Measurements from ENCODE around the gene MAGI1.
"Not testable (repeated sequence)": the region's sequence is repeated elsewhere in the genome, so short reads cannot be mapped to it uniquely, and the experiment has no call there.

Gene MAGI1

GRCh38 chr3:66041116-66041515, 2.4 kb upstream of the MAGI1 start:
- in situ Hi-C loops (cut with MboI; ENCODE audit: low sequenced_read_pairs), result no loop called here

GRCh38 chr3:66039590-66039887, 821 bp upstream of the MAGI1 start:
- in situ Hi-C loops (cut with MboI; ENCODE audit: low sequenced_read_pairs), result no loop called here

DNA sequence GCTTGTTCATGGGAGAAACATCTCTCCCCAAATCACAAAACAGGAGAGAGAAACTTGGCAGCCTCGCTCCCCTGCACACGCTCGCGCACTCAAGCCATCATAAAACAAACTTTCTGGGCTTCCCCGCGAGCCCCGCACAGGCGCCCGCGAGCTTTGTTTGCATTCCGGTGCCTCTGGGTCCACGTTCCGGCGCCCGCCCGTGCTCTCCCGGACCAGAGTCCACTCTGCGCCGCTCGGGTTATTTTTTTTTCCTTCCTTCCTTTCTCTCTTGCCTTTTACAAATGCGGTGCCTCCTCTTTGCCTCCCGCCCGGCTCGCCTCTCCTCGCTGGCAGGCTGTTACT, 363 bp downstream of the MAGI1 start:
- in situ Hi-C loops (cut with MboI; ENCODE audit: low sequenced_read_pairs), result no loop called here

DNA sequence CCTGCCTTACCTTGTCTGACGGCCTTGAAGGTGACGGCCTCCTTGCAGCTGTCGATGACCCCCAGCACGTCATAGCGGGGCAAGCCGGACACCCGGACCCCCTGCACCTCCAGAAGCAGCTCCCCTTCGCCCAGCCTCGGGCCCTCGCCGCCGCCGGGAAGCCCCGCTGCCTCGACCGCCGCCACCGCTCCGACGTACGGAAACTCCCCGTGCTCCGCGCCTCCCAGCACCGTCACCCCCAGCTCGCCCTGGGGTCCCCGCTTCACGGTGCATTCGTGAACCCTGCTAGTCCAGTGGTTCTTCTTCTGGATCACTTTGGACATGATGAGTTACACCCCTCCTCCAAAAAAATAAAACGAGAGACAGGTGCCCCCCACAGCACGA, 740 bp downstream of the MAGI1 start:
- in situ Hi-C loops (cut with MboI; ENCODE audit: low sequenced_read_pairs), result no loop called here

DNA sequence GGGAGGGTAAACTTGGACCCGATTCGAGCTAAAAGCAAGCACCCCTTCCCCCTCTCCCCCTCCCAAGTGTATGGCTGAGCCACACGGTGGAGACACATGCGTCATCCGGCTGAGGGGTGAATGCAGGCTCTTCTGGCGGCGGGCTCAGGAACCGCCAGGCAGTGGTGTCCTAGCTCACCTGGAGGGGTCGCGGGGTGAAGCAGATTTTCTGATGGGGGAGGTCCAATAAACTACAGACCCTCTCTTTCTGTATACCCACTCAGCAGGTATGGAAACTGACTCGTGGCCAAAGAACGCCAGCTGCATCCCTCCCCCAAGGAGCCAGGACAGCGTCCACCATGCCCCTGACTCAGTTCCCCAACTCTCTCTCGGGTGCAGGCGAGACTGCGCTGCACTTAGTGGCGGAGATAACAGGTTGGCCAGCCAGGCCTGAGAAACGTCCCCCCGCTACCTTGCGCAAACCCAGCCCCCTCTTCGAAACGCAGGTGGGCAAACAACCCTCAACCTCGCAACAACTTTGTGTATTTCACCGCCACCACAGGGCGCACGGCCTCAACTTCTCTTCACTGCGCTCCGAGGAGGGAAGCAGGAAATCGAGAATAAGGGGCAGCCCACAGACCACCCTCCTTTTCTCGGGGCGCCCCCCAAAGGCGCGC, 1.3 kb downstream of the MAGI1 start:
- in situ Hi-C loops (cut with MboI; ENCODE audit: low sequenced_read_pairs), result no loop called here

DNA sequence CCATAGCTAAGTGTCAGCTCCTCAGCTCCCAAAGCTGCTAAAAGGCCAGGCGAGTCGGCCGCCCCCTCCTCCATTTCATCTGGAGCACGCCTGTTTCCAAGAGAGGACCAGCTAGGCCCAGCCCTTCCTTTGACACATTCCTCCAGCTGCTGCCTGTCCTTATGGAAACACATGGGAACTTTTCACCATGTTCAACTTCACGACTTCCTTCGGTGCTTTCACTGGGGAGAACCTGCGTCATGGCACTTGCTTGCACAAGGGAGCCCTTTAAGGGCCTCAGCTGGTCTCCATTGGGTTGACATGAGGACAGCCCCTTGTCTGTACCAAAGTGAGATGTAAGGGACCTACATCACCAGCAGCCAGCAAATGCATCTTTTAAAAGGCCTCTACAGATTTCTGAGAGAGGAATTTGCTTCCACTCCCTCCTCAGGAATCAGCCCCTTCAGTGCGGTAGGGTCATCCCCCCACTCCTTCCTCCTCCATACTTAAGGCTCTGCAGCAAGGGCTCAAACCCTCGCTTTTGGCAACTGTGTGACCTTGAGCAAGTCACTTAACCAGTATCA, 2.1 kb downstream of the MAGI1 start:
- in situ Hi-C loops (cut with MboI; ENCODE audit: low sequenced_read_pairs), result no loop called here

DNA sequence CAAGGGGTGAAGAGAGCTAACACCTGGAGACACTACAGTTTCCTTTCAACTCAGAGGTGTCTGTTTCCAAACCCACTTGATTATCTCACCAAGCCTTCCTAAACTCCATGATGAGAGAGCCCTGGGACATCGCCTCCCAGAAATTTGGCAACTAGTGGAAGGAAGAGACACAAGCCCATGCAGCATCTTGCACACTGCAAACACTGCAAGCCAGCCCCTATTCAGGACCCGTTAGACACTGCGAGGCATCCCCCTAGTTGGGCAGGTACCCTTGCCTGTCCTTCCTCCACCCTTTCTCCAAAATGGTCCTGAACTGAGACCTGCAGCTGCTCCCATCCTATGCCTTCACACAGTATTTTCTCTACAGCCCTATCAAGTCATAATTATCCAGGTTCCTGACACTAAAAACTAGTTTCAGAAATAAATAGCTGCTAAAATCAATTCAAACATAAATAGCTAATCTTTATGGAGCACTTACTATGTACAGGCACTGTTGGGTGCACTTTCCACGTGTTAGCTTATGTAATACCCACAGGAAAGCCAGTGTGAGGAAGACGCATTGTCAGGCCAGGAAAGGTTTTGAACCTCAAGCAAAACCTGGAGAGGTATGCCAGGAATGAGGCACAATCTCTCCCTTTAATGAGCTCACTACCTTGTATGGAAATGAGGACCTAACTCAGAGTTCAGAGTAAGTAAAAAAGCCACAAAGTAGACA, 2.8 kb downstream of the MAGI1 start:
- in situ Hi-C loops (cut with MboI; ENCODE audit: low sequenced_read_pairs), result no loop called here

DNA sequence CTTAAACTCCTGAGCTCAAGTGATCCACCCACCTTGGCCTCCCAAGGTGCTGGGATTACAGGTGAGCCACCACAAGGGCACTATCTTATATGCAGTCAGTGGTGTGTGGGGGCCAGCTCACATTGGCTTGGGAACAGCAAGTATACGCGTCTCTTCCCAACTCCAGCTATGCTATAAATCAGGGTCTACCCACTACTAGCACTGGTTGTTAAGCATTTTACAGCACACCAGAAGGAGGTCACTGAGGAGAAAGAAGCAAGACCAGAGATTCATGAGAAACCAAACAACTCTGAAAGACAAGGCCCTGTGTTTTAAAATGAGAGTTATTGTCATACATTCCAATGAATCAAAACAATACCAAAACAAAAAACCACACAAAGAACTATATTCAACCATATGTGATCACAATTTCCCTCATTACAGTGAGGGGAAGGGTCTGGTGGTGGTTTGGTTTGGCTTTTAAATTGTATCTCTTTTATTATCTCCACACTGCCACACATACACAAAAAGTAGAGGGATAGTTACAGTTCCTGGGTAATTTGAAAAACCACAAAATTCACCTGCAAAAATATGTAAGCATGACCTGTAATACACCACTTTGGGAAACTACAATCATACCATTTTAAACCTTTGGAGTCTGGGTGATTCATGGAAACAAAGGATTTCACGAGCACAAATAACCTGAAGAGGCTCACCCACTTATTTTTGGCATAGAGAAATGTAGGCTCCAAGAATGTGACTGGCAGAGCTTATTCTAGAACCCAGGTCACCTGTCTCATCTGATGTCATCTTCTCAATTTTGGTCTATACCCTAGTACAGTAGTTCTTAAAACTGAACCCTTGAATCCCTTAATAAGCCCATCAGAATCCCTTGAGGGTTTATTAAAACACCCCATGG, 5.2 kb downstream of the MAGI1 start:
- in situ Hi-C loops (cut with MboI; ENCODE audit: low sequenced_read_pairs), result no loop called here

DNA sequence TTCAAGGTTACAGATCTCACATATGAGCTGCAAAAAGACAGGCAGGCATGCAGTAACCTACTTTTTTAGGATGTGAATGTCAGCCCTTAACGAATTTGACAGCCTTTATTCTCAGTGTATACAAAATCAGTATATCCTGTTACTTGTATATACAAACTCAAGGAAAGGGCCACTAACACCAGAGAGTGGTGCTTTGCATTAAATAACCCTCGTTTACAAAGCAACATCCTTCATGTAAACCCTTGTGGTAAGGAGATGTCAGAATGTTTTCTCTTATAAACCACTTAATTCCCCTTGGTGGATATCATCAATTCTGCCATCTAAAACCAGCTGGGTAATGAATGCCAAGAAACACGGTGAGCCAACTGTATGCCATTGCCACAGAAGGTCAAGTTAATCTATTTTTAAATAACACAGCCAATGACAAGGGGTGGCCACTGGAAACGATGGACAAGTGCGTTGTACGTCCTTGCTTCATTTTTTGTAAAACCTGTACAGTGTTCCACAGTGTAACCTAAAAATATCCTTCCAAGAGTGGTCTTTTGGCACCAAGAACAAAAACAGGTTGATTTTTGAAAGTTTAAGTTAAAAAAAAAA, 7.5 kb downstream of the MAGI1 start:
- in situ Hi-C loops (cut with MboI; ENCODE audit: low sequenced_read_pairs), result no loop called here

DNA sequence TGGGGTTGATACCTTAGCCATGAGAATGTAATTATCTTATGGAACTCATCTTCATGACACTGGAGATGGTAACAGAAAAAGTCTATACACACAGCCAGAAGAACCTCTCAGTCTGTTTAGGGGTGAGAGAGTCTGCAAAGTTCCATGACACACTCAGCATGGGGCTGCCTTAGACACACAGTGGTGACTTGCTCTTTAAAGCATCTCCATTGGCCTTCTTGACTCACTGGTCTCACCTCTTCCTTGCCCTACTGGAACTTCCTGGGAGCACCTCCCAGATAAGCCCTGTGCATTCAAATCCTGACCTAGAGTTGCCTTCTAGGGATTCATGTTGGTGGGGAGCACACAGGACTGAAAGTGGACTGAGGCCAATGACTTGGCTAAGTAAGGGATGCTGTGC, 9.3 kb downstream of the MAGI1 start:
- in situ Hi-C loops (cut with MboI; ENCODE audit: low sequenced_read_pairs), result no loop called here

- in situ Hi-C loops (cut with MboI; ENCODE audit: low sequenced_read_pairs), result no loop called here
Observed at GRCh38 chr3:66029014-66029413, 9.7 kb downstream of the MAGI1 start.

GRCh38 chr3:66028457-66028856, 10.3 kb downstream of the MAGI1 start:
- in situ Hi-C loops (cut with MboI; ENCODE audit: low sequenced_read_pairs), result no loop called here

GRCh38 chr3:66027099-66027498, 11.6 kb downstream of the MAGI1 start:
- in situ Hi-C loops (cut with MboI; ENCODE audit: low sequenced_read_pairs), result not testable (repeated sequence)

DNA sequence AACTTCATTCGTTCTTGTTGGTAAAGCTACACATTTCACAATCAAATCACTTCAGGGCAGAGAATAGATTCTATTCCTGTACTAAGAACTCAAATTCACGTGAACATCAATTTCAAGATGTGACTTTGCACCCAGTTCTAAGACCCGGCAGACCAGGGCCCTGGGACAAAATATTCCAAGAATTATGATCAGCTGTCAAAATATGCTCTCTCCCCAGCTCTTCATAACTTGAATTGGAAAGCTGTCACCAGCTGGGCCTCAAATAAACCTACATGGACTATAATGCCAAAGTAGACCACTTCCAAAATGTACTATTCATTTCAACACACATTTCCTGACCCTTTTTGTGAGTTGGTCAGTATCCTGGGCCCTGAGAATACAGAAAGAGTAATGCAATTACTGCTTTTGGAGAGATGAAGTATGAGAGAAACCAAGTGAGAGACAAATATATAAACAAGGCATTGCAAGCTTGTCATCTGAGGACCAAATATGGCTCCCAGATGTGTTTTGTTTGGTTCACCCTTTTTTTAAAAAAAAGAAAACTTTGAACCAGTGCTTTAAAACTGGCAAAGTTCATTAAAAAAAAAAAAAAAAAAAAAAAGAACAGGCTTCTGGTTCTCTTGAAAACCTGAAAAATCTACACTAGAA, 14.9 kb downstream of the MAGI1 start:
- in situ Hi-C loops (cut with MboI; ENCODE audit: low sequenced_read_pairs), result no loop called here

DNA sequence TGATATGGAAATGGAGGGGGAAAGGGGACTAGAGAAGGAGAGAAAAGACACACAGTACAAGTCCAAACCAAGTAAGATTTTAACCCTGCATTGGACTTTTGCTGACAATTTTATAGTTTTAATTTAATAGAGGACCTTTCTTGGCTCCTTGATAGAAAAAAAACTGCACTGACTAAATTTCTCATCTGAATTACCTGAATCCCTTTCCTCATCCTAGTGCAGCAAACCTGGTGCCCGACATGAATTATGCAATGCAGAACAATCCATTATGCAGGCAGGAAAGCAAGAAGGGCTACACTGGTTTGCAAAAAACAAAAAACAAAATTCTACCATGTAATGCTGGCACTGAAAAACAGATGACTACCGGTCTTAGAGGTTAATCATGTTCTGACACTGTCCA, 15.5 kb downstream of the MAGI1 start:
- in situ Hi-C loops (cut with MboI; ENCODE audit: low sequenced_read_pairs), result no loop called here

- in situ Hi-C loops (cut with MboI; ENCODE audit: low sequenced_read_pairs), result no loop called here
Observed at GRCh38 chr3:66021731-66022131, 17.0 kb downstream of the MAGI1 start.

GRCh38 chr3:66019896-66020295, 18.8 kb downstream of the MAGI1 start:
- in situ Hi-C loops (cut with MboI; ENCODE audit: low sequenced_read_pairs), result no loop called here

DNA sequence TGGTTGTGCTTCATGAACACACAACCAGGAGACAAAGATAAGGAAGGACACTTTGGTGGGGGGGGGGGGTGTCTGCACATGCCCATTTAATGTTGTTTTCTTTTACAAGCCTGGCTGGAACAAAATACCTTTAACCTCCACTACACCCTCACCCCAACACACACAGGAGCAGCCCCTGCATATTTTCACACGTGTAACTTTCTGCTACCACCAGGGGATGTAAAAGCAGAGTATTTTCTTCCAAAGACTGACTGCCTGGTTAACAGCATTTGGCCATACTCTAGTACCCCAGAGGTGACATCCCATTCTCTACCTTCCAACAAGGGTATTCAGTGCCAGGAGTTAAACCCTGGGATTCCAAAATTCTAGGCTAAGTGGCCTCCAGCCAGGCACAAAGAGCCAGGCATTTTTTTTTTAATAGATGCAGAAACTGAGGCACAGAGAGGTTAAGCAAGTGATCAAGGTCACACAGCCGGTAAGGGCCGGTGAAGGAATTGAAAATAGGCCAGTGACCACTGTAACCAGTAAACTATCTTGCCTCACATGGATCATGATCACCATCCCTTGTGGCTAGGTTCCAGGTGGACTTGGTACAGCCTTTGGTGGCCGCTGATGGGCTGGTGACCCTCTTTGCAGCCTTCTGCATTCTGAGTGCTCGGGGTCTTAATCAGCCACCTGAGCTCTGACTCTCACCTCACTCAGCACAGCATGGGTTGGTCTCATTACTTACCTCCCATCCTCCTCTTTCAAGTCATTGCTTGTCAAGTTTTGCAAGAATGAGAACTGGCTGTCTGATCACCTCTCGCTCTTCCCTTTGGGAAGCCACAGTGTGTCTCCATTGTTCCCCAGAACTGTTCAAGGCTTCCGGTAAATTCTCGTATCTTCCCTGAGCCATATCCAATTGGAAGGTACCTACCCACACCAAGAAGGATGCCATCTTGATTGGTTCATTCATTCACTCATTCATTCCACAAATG, 20.4 kb downstream of the MAGI1 start:
- in situ Hi-C loops (cut with MboI; ENCODE audit: low sequenced_read_pairs), result no loop called here

- in situ Hi-C loops (cut with MboI; ENCODE audit: low sequenced_read_pairs), result no loop called here
Observed at GRCh38 chr3:66017591-66017990, 21.1 kb downstream of the MAGI1 start.

DNA sequence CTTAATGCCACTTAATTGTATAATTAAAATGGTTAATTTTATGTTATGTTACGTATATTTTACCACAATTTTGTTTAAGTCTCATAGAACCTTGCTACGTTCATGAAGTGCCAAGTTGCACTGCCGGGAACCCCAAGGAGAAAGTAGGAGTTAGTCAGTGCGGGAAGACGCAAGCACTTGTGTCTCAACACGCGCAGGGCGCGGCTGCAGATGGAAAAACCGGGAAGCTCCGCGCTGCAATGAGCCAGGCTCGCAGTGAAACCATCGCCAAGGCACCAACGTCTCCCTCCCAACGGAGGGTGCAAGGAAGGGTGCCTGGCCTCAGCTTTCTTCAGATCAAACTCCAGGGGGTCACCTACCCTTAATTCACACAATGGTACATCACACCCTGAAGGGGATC, 21.6 kb downstream of the MAGI1 start:
- in situ Hi-C loops (cut with MboI; ENCODE audit: low sequenced_read_pairs), result no loop called here

Data from HL-60/S4 treated with phorbol 12-myristate 13-acetate at 8.2 ng/mL for 4 days and 3 days (cell line).